GM23338 (cell line): ENCODE data around the gene KCNA1. TPM values are rescaled to one million over a fixed set of nuclear protein-coding genes. Genes with fewer than 3 reads are reported as not detected.

Experiments
- ATAC-seq: fragments of 200-7000 bp; cut with Tn5 transposase; 3 replicates; pipeline ENCODE4 v1.9.1; 2020
- DNase-seq: peaks from one replicate; pipeline ENCODE4 v3.0.0-alpha.2; 2015; ENCODE audit warnings: low spot score
- H2AFZ ChIP-seq: fragments of 200-600 bp; sonication (generic); 2 replicates; pipeline ENCODE4 v1.8.0; 2016; ENCODE audit warnings: antibody characterized with exemption, mild to moderate bottlenecking, moderate library complexity
- H3F3A ChIP-seq: fragments of 200-600 bp; sonication (generic); replicated peaks from 2 replicates; pipeline ENCODE4 v1.8.0; 2017; ENCODE audit warnings: antibody characterized with exemption, mixed run types, low read depth
- H3K27ac ChIP-seq: fragments of 200-600 bp; sonication (generic); 2 replicates; pipeline ENCODE4 v1.6.1; 2016; ENCODE audit warnings: low read depth
- H3K27me3 ChIP-seq: fragments of 200-600 bp; sonication (generic); 2 replicates; pipeline ENCODE4 v1.8.0; 2016; ENCODE audit warnings: mild to moderate bottlenecking, mixed run types, moderate library complexity; ENCODE audit not compliant: insufficient read depth
- H3K36me3 ChIP-seq: fragments of 200-600 bp; sonication (generic); 2 replicates; pipeline ENCODE4 v1.8.0; 2016; ENCODE audit warnings: mild to moderate bottlenecking; ENCODE audit not compliant: insufficient read depth
- H3K4me1 ChIP-seq: fragments of 200-600 bp; sonication (generic); 2 replicates; pipeline ENCODE4 v1.8.0; 2016; ENCODE audit warnings: mild to moderate bottlenecking, moderate library complexity; ENCODE audit not compliant: insufficient read depth
- H3K4me2 ChIP-seq: fragments of 200-600 bp; sonication (generic); 2 replicates; pipeline ENCODE4 v1.7.1; 2017; ENCODE audit warnings: mixed run types
- H3K4me3 ChIP-seq: fragments of 200-600 bp; sonication (generic); 2 replicates; pipeline ENCODE4 v1.6.1; 2016; ENCODE audit warnings: mixed run types
- H3K79me2 ChIP-seq: fragments of 200-600 bp; sonication (generic); replicated peaks from 2 replicates; pipeline ENCODE4 v1.8.0; 2017; ENCODE audit warnings: mild to moderate bottlenecking; ENCODE audit not compliant: insufficient read depth
- H3K9me2 ChIP-seq: fragments of 200-600 bp; sonication (generic); 2 replicates; pipeline ENCODE4 v1.8.0; 2017; ENCODE audit not compliant: insufficient read depth
- H4K20me1 ChIP-seq: fragments of 200-600 bp; sonication (generic); replicated peaks from 2 replicates; pipeline ENCODE4 v1.8.0; 2017; ENCODE audit warnings: mild to moderate bottlenecking; ENCODE audit not compliant: insufficient read depth
- H3K27ac Mint-ChIP-seq: 2 replicates; pipeline ENCODE4 v1.8.0; 2020; ENCODE audit warnings: inconsistent platforms, mild to moderate bottlenecking, moderate library complexity, mixed read lengths
- H3K27me3 Mint-ChIP-seq: 3 replicates; pipeline ENCODE4 v1.8.0; 2022; ENCODE audit warnings: low read depth, mild to moderate bottlenecking, moderate library complexity, mixed read lengths, inconsistent platforms; ENCODE audit not compliant: insufficient read depth, poor library complexity
- H3K36me3 Mint-ChIP-seq: 3 replicates; pipeline ENCODE4 v1.8.0; 2021; ENCODE audit warnings: low read depth, mild to moderate bottlenecking, inconsistent platforms, moderate library complexity, mixed read lengths
- H3K4me1 Mint-ChIP-seq: 3 replicates; pipeline ENCODE4 v1.8.0; 2020; ENCODE audit warnings: mild to moderate bottlenecking, inconsistent platforms, mixed read lengths
- H3K4me3 Mint-ChIP-seq: 3 replicates; pipeline ENCODE4 v1.8.0; 2021; ENCODE audit warnings: moderate library complexity, mild to moderate bottlenecking, inconsistent platforms, mixed read lengths
- H3K9me3 Mint-ChIP-seq: 3 replicates; pipeline ENCODE4 v1.8.0; 2020; ENCODE audit warnings: moderate library complexity, mild to moderate bottlenecking, inconsistent platforms, mixed read lengths
- CREB1 ChIP-seq: fragments of 250-450 bp; sonication (Bioruptor Pico); IDR thresholded peaks from 2 replicates; pipeline ENCODE4 v1.5.0; 2020; ENCODE audit warnings: low read depth, mild to moderate bottlenecking, moderate library complexity
- EZH2 ChIP-seq: fragments of 200-600 bp; sonication (generic); IDR thresholded peaks from one replicate; pipeline ENCODE4 v1.8.0; 2017; ENCODE audit warnings: antibody characterized with exemption, mild to moderate bottlenecking, low read depth; ENCODE audit not compliant: unreplicated experiment
- EZH2phosphoT487 ChIP-seq: fragments of 200-600 bp; sonication (generic); IDR thresholded peaks from one replicate; pipeline ENCODE4 v1.8.1; 2018; ENCODE audit warnings: antibody characterized with exemption; ENCODE audit not compliant: unreplicated experiment
- JUNB ChIP-seq: IDR thresholded peaks from one replicate; pipeline ENCODE4 v1.6.1; 2016; ENCODE audit warnings: antibody characterized with exemption; ENCODE audit not compliant: unreplicated experiment
- NANOG ChIP-seq: IDR thresholded peaks from 2 replicates; pipeline ENCODE4 v1.6.1; 2016; ENCODE audit warnings: antibody characterized with exemption, borderline replicate concordance
- POLR2AphosphoS5 ChIP-seq: IDR thresholded peaks from 2 replicates; pipeline ENCODE4 v1.6.1; 2016; ENCODE audit warnings: antibody characterized with exemption, low read depth
- STAT1 ChIP-seq: IDR thresholded peaks from one replicate; pipeline ENCODE4 v1.6.1; 2016; ENCODE audit warnings: antibody characterized with exemption; ENCODE audit not compliant: unreplicated experiment
- ZNF114 ChIP-seq: fragments of 250-450 bp; sonication (Bioruptor Pico); IDR thresholded peaks from 2 replicates; pipeline ENCODE4 v1.5.0; 2020; ENCODE audit warnings: mild to moderate bottlenecking, moderate library complexity
- ZNF331 ChIP-seq: fragments of 250-450 bp; sonication (Bioruptor Pico); IDR thresholded peaks from 2 replicates; pipeline ENCODE4 v1.5.0; 2020; ENCODE audit warnings: low read depth, mild to moderate bottlenecking, moderate library complexity
- polyA plus RNA-seq: library from polyadenylated mRNA; unstranded; fragments of >200 nt; fragmentation: Nextera tagmentation; extraction: Ambion mirVana; gene quantifications from 2 replicates; pipeline ENCODE4 v1.2.1, GENCODE V29; 2016
- total RNA-seq: library from RNA; depleted of rRNA; stranded (reverse); fragments of >200 nt; shearing (Covaris generic); gene quantifications from 2 replicates; pipeline ENCODE4 v1.2.3, GENCODE V29; 2014
- TF ChIP-seq, protein P1 (sequence below): IDR thresholded peaks from 2 replicates; pipeline ENCODE4 v1.6.1; 2016; ENCODE audit warnings: antibody characterized with exemption
- TF ChIP-seq, protein P2 (sequence below), 2 experiments: fragments of 200-600 bp in 1 of 2; sonication (generic) in 1 of 2; conservative IDR thresholded peaks; 2 replicates each; pipeline versions ENCODE4 v1.5.1 to v1.6.1; 2016 to 2017; ENCODE audit warnings: antibody characterized with exemption in 2 of 2, low read depth in 2 of 2, mild to moderate bottlenecking in 2 of 2, moderate library complexity in 1 of 2
- TF ChIP-seq, protein P3 (sequence below): fragments of 250-450 bp; sonication (Bioruptor Pico); IDR thresholded peaks from 2 replicates; pipeline ENCODE4 v1.5.0; 2020; ENCODE audit warnings: mild to moderate bottlenecking, moderate library complexity
- TF ChIP-seq, protein P4 (sequence below): IDR thresholded peaks from one replicate; pipeline ENCODE4 v1.6.1; 2018; ENCODE audit warnings: antibody characterized with exemption; ENCODE audit not compliant: unreplicated experiment

Gene KCNA1
- total and polyA plus RNA-seq, 2 experiments from 2014 or later: 0.10 to 1.2 TPM

DNA sequence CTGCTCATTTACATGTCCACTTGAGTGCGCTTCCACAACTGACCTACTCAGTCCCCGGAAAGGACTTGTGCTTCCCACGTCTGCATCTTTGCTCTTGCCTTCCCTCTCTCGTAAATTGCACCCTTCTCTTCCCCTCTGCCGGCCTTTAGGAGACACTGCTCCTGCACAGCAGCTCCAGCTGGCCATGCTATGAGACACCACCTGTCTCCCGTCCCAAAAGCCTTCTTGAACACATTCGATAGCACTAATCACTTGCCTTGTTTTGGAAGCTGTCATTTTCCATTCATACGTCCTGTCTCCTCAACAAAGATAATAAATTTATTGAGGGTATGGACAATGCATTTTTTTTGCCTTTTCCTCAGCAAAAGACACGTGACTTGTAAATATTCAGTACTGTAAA lies 15.7 kb upstream of the KCNA1 start:
- Mint-ChIP-seq H3K27me3 (no peaks in the 10 kb centered on the region), H3K4me3 (no peak overlapping the region), H3K27ac (no peak overlapping the region), H3K9me3 (no peaks in the 10 kb centered on the region), H3K36me3 (no peaks in the 10 kb centered on the region), H3K4me1 (no peaks in the 10 kb centered on the region)
- Histone ChIP-seq H2AFZ (no peak overlapping the region; the same call in 1 of the 2 replicates), H3K4me1 (no peaks in the 10 kb centered on the region), H3F3A (no peaks in the 10 kb centered on the region), H3K4me2 (no peak overlapping the region), H3K36me3 (no peaks in the 10 kb centered on the region), H3K9me2 (no peaks in the 10 kb centered on the region), H3K4me3 (no peak overlapping the region), H4K20me1 (0 out of 2 replicates have a peak, but pooled peaks cover 3% of the 10 kb centered on the region), H3K79me2 (no peaks in the 10 kb centered on the region), H3K27ac (no peak overlapping the region), H3K27me3 (no peaks in the 10 kb centered on the region)
- no peak for DNase-seq
- ATAC-seq: no peak
- TF ChIP-seq EZH2phosphoT487 (no peak), NANOG (no peak), EZH2 (no peak), STAT1 (no peak), ZNF114 (no peak), POLR2AphosphoS5 (no peak), ZNF331 (CRISPR knock-in tag) (no peak), JUNB (no peak), CREB1 (CRISPR knock-in tag) (no peak)
- TF ChIP-seq, protein P1, sequence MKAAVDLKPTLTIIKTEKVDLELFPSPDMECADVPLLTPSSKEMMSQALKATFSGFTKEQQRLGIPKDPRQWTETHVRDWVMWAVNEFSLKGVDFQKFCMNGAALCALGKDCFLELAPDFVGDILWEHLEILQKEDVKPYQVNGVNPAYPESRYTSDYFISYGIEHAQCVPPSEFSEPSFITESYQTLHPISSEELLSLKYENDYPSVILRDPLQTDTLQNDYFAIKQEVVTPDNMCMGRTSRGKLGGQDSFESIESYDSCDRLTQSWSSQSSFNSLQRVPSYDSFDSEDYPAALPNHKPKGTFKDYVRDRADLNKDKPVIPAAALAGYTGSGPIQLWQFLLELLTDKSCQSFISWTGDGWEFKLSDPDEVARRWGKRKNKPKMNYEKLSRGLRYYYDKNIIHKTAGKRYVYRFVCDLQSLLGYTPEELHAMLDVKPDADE: no peak
- TF ChIP-seq, protein P2, sequence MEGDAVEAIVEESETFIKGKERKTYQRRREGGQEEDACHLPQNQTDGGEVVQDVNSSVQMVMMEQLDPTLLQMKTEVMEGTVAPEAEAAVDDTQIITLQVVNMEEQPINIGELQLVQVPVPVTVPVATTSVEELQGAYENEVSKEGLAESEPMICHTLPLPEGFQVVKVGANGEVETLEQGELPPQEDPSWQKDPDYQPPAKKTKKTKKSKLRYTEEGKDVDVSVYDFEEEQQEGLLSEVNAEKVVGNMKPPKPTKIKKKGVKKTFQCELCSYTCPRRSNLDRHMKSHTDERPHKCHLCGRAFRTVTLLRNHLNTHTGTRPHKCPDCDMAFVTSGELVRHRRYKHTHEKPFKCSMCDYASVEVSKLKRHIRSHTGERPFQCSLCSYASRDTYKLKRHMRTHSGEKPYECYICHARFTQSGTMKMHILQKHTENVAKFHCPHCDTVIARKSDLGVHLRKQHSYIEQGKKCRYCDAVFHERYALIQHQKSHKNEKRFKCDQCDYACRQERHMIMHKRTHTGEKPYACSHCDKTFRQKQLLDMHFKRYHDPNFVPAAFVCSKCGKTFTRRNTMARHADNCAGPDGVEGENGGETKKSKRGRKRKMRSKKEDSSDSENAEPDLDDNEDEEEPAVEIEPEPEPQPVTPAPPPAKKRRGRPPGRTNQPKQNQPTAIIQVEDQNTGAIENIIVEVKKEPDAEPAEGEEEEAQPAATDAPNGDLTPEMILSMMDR (conservative IDR thresholded peaks at IDR 0.05; ENCODE audit: low read depth in 2 of 2): no peak
- TF ChIP-seq, protein P3, sequence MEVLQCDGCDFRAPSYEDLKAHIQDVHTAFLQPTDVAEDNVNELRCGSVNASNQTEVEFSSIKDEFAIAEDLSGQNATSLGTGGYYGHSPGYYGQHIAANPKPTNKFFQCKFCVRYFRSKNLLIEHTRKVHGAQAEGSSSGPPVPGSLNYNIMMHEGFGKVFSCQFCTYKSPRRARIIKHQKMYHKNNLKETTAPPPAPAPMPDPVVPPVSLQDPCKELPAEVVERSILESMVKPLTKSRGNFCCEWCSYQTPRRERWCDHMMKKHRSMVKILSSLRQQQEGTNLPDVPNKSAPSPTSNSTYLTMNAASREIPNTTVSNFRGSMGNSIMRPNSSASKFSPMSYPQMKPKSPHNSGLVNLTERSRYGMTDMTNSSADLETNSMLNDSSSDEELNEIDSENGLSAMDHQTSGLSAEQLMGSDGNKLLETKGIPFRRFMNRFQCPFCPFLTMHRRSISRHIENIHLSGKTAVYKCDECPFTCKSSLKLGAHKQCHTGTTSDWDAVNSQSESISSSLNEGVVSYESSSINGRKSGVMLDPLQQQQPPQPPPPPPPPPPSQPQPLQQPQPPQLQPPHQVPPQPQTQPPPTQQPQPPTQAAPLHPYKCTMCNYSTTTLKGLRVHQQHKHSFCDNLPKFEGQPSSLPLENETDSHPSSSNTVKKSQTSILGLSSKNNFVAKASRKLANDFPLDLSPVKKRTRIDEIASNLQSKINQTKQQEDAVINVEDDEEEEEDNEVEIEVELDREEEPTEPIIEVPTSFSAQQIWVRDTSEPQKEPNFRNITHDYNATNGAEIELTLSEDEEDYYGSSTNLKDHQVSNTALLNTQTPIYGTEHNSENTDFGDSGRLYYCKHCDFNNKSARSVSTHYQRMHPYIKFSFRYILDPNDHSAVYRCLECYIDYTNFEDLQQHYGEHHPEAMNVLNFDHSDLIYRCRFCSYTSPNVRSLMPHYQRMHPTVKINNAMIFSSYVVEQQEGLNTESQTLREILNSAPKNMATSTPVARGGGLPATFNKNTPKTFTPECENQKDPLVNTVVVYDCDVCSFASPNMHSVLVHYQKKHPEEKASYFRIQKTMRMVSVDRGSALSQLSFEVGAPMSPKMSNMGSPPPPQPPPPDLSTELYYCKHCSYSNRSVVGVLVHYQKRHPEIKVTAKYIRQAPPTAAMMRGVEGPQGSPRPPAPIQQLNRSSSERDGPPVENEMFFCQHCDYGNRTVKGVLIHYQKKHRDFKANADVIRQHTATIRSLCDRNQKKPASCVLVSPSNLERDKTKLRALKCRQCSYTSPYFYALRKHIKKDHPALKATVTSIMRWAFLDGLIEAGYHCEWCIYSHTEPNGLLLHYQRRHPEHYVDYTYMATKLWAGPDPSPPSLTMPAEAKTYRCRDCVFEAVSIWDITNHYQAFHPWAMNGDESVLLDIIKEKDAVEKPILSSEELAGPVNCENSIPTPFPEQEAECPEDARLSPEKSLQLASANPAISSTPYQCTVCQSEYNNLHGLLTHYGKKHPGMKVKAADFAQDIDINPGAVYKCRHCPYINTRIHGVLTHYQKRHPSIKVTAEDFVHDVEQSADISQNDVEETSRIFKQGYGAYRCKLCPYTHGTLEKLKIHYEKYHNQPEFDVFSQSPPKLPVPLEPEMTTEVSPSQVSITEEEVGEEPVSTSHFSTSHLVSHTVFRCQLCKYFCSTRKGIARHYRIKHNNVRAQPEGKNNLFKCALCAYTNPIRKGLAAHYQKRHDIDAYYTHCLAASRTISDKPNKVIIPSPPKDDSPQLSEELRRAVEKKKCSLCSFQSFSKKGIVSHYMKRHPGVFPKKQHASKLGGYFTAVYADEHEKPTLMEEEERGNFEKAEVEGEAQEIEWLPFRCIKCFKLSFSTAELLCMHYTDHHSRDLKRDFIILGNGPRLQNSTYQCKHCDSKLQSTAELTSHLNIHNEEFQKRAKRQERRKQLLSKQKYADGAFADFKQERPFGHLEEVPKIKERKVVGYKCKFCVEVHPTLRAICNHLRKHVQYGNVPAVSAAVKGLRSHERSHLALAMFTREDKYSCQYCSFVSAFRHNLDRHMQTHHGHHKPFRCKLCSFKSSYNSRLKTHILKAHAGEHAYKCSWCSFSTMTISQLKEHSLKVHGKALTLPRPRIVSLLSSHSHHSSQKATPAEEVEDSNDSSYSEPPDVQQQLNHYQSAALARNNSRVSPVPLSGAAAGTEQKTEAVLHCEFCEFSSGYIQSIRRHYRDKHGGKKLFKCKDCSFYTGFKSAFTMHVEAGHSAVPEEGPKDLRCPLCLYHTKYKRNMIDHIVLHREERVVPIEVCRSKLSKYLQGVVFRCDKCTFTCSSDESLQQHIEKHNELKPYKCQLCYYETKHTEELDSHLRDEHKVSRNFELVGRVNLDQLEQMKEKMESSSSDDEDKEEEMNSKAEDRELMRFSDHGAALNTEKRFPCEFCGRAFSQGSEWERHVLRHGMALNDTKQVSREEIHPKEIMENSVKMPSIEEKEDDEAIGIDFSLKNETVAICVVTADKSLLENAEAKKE: no peak
- TF ChIP-seq, protein P4, sequence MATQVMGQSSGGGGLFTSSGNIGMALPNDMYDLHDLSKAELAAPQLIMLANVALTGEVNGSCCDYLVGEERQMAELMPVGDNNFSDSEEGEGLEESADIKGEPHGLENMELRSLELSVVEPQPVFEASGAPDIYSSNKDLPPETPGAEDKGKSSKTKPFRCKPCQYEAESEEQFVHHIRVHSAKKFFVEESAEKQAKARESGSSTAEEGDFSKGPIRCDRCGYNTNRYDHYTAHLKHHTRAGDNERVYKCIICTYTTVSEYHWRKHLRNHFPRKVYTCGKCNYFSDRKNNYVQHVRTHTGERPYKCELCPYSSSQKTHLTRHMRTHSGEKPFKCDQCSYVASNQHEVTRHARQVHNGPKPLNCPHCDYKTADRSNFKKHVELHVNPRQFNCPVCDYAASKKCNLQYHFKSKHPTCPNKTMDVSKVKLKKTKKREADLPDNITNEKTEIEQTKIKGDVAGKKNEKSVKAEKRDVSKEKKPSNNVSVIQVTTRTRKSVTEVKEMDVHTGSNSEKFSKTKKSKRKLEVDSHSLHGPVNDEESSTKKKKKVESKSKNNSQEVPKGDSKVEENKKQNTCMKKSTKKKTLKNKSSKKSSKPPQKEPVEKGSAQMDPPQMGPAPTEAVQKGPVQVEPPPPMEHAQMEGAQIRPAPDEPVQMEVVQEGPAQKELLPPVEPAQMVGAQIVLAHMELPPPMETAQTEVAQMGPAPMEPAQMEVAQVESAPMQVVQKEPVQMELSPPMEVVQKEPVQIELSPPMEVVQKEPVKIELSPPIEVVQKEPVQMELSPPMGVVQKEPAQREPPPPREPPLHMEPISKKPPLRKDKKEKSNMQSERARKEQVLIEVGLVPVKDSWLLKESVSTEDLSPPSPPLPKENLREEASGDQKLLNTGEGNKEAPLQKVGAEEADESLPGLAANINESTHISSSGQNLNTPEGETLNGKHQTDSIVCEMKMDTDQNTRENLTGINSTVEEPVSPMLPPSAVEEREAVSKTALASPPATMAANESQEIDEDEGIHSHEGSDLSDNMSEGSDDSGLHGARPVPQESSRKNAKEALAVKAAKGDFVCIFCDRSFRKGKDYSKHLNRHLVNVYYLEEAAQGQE: no peak
